Fibroblast of skin of left biceps (primary cell): ENCODE measurements around the gene SULF2.

Source experiments
- DNase-seq, 2 experiments: peaks; one replicate each; pipeline ENCODE4 v3.0.0-alpha.2; 2013; ENCODE audit warnings: low read depth in 2 of 2

The SULF2 gene

GRCh38 chr20:47648943-47649342, 136.3 kb downstream of the SULF2 start:
- DNase-seq = no peak

- no peak for DNase-seq
Observed at GRCh38 chr20:47647994-47648393, 137.3 kb downstream of the SULF2 start.

GRCh38 chr20:47645632-47646031, 139.6 kb downstream of the SULF2 start:
- no peak for DNase-seq

- DNase-seq = no peak
Observed at GRCh38 chr20:47642624-47643023, 142.7 kb downstream of the SULF2 start.

GRCh38 chr20:47642118-47642517, 143.2 kb downstream of the SULF2 start:
- no peak for DNase-seq

- DNase-seq = no peak
Observed at GRCh38 chr20:47638851-47639250, 146.4 kb downstream of the SULF2 start.

- DNase-seq = no peak
Observed at GRCh38 chr20:47635256-47635655, 150.0 kb downstream of the SULF2 start.

GRCh38 chr20:47631078-47631477, 154.2 kb downstream of the SULF2 start:
- no peak for DNase-seq

- DNase-seq = no peak
Observed at GRCh38 chr20:47629907-47630306, 155.4 kb downstream of the SULF2 start.

- DNase-seq = no peak
Observed at GRCh38 chr20:47627540-47627939, 157.7 kb downstream of the SULF2 start.

- no peak for DNase-seq
Observed at GRCh38 chr20:47623206-47623605, 162.1 kb downstream of the SULF2 start.

- no peak for DNase-seq
Observed at GRCh38 chr20:47622118-47622665, 163.1 kb downstream of the SULF2 start.

- DNase-seq = peak; percentile 31 to 33
Observed at GRCh38 chr20:47620808-47621805, 164.2 kb downstream of the SULF2 start.

GRCh38 chr20:47618479-47618878, 166.8 kb downstream of the SULF2 start:
- DNase-seq = no peak

GRCh38 chr20:47614703-47615309, 170.5 kb downstream of the SULF2 start:
- no peak for DNase-seq

GRCh38 chr20:47612670-47613069, 172.6 kb downstream of the SULF2 start:
- DNase-seq = no peak

GRCh38 chr20:47611785-47612184, 173.5 kb downstream of the SULF2 start:
- no peak for DNase-seq

GRCh38 chr20:47610945-47611250, 174.4 kb downstream of the SULF2 start:
- DNase-seq = no peak

- DNase-seq = peak in 1 of 2 experiments; percentile 19
Observed at GRCh38 chr20:47610247-47610944, 174.9 kb downstream of the SULF2 start.

- no peak for DNase-seq
Observed at GRCh38 chr20:47609001-47609400, 176.3 kb downstream of the SULF2 start.
